BLaER1 treated with 17β-estradiol and CSF1 and Interleukin-3, amounts not matched to agents 10 nM and 100 nM (cell line): ENCODE measurements around the gene SMIM8.

Experiments used
- H3K27ac ChIP-seq, 11 experiments: shearing (Covaris generic); formaldehyde crosslinking; 2 replicates each; pipeline ENCODE4 v1.8.1; 2022
- H3K27me3 ChIP-seq, 11 experiments: shearing (Covaris generic); formaldehyde crosslinking; 2 replicates each; pipeline ENCODE4 v1.8.1; 2022
- H3K36me3 ChIP-seq, 11 experiments: shearing (Covaris generic); formaldehyde crosslinking; 2 replicates each; pipeline ENCODE4 v1.8.1; 2022
- H3K4me1 ChIP-seq, 10 experiments: shearing (Covaris generic); formaldehyde crosslinking; 2 replicates each; pipeline ENCODE4 v1.8.1; 2022
- H3K4me2 ChIP-seq, 11 experiments: shearing (Covaris generic); formaldehyde crosslinking; 2 replicates each; pipeline ENCODE4 v1.8.1; 2022
- H3K4me3 ChIP-seq, 10 experiments: shearing (Covaris generic); formaldehyde crosslinking; 2 replicates each; pipeline ENCODE4 v1.8.1; 2022
- H3K9ac ChIP-seq, 11 experiments: shearing (Covaris generic); formaldehyde crosslinking; 2 replicates each; pipeline ENCODE4 v1.8.1; 2022
- H3K9me3 ChIP-seq, 11 experiments: shearing (Covaris generic); formaldehyde crosslinking; replicated peaks in 1 of 11; 2 replicates each; pipeline ENCODE4 v1.8.1; 2022
- H4K20me1 ChIP-seq, 11 experiments: shearing (Covaris generic); formaldehyde crosslinking; 2 replicates each; pipeline ENCODE4 v1.8.1; 2022
- Cebpa-rat ChIP-seq, 11 experiments: shearing (Covaris generic); IDR thresholded peaks; 2 replicates each; pipeline ENCODE4 v1.8.1; 2022

SMIM8 gene

DNA sequence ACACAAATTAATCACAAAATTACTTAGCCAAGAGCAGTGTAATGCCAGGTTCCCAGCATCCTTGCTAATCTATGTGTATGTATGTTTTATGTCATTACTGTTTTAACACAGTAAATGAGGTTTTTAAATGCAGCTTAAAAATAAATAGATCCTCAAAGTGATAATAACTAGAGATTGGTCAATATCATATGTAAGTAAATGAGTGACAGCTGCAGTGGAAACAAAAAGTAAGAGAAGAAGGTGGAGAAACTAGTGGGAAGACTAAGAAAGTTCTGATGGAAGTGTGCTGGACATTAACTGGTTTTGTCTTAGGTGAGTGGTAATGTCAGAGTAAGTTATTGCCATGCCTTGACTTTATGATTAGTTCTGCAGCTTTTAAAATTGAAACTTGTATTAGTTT, 8.6 kb downstream of the SMIM8 start:
- H3K9me3 ChIP-seq = peaks cover 0 to 20% (median 5%) of the 10 kb centered on the region in 11 experiments; a peak in 7 of 22 replicates
- TF ChIP-seq Cebpa-rat (IDR thresholded peaks at IDR 0.05) = no peak
- no peak overlapping the region for H3K4me3 ChIP-seq
- peaks cover 6 to 35% (median 17%) of the 10 kb centered on the region in 10 experiments; a peak in 18 of 20 replicates for H3K4me1 ChIP-seq
- no peak overlapping the region for H3K9ac ChIP-seq
- no peaks in the 10 kb centered on the region for H3K27me3 ChIP-seq
- H3K27ac ChIP-seq = no peak overlapping the region
- no peaks in the 10 kb centered on the region for H4K20me1 ChIP-seq
- H3K36me3 ChIP-seq = no peaks in the 10 kb centered on the region
- peak overlapping the region in 4 of 11 experiments; percentile 15 to 48 (median 28); a peak in 6 of 22 replicates for H3K4me2 ChIP-seq

DNA sequence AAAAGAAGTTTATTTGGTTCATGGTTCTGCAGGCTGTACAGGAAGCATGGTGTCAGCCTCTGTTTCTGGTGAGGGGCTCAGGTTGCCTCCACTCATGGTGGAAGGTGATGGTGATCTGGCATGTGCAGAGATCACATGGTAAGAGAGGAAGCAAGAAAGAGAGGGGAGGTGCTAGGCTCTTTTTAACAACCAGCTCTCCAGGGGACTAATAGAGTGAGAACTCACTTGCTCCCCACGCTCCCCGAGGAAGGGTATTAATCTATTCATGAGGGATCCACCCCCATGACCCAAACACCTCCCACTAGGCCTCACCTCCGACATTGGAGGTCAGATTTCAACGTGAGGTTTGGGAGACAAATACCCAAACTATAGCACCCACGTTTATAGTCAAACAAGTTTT, 10.6 kb downstream of the SMIM8 start:
- Histone ChIP-seq H3K4me1 (peaks cover 6 to 35% (median 17%) of the 10 kb centered on the region in 10 experiments; a peak in 18 of 20 replicates), H4K20me1 (no peaks in the 10 kb centered on the region), H3K4me3 (no peak overlapping the region), H3K9me3 (peaks cover 0 to 20% (median 5%) of the 10 kb centered on the region in 11 experiments; a peak in 7 of 22 replicates), H3K9ac (no peak overlapping the region), H3K4me2 (no peak overlapping the region), H3K36me3 (no peaks in the 10 kb centered on the region), H3K27me3 (no peaks in the 10 kb centered on the region), H3K27ac (no peak overlapping the region)
- no peak for TF ChIP-seq Cebpa-rat (IDR thresholded peaks at IDR 0.05)

DNA sequence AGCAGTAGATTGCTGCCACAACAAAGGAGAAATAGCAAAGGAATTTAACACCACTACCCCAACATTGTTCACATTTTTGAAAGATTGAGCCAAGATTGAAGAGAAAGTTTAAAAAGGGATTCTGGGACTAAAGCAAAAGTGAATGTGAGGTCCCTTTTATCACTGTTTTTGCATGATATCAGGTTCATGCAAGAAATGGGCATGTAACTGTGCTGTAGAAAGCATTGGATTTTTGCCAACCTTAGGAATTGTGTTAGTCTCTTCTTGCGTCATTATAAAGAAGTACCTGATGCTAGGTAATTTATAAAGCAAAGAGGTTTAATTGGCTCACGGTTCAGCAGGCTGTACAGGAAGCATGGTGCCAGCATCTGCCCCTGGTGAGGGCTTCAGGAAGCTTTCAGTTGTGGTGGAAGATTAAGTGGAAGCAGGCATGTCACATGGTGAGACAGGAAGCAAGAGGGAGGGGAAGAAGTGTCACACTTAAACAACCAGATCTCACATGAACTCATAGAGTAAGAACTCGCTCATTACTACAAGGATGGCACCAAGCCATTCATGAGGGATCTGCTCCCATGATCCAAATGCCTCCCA, 11.3 kb downstream of the SMIM8 start:
- H3K9ac ChIP-seq = no peak overlapping the region
- H3K27ac ChIP-seq = no peak overlapping the region
- no peaks in the 10 kb centered on the region for H3K36me3 ChIP-seq
- peak overlapping the region in 6 of 11 experiments; percentile 4 to 38 (median 28); a peak in 8 of 22 replicates for H3K4me2 ChIP-seq
- no peaks in the 10 kb centered on the region for H4K20me1 ChIP-seq
- H3K4me1 ChIP-seq = peaks cover 6 to 35% (median 17%) of the 10 kb centered on the region in 10 experiments; a peak in 18 of 20 replicates
- TF ChIP-seq Cebpa-rat (IDR thresholded peaks at IDR 0.05) = no peak
- no peak overlapping the region for H3K4me3 ChIP-seq
- H3K27me3 ChIP-seq = no peaks in the 10 kb centered on the region
- peaks cover 0 to 20% (median 5%) of the 10 kb centered on the region in 11 experiments; a peak in 7 of 22 replicates for H3K9me3 ChIP-seq

- Histone ChIP-seq H3K4me1 (peaks cover 6 to 34% (median 17%) of the 10 kb centered on the region in 10 experiments; a peak in 18 of 20 replicates), H3K9me3 (peaks cover 0 to 13% (median 0%) of the 10 kb centered on the region in 11 experiments; a peak in 5 of 22 replicates), H3K9ac (no peak overlapping the region), H3K4me2 (0 out of 22 replicates have a peak overlapping the region, but pooled peaks of 2 of the 11 experiments have one; percentile 12 to 38), H3K27me3 (no peaks in the 10 kb centered on the region), H4K20me1 (no peaks in the 10 kb centered on the region), H3K36me3 (no peaks in the 10 kb centered on the region), H3K27ac (no peak overlapping the region), H3K4me3 (no peak overlapping the region)
- TF ChIP-seq Cebpa-rat (IDR thresholded peaks at IDR 0.05) = no peak
Measured at GRCh38 chr6:87334683-87335082, 12.3 kb downstream of the SMIM8 start.

- H3K27ac ChIP-seq = no peak overlapping the region
- no peak overlapping the region for H3K4me3 ChIP-seq
- no peaks in the 10 kb centered on the region for H3K27me3 ChIP-seq
- H4K20me1 ChIP-seq = no peaks in the 10 kb centered on the region
- H3K36me3 ChIP-seq = no peaks in the 10 kb centered on the region
- peaks cover 0 to 13% (median 0%) of the 10 kb centered on the region in 11 experiments; a peak in 5 of 22 replicates for H3K9me3 ChIP-seq
- H3K4me1 ChIP-seq = peaks cover 6 to 18% (median 9%) of the 10 kb centered on the region in 10 experiments; a peak in 16 of 20 replicates
- no peak for TF ChIP-seq Cebpa-rat (IDR thresholded peaks at IDR 0.05)
- no peak overlapping the region for H3K9ac ChIP-seq
- no peak overlapping the region for H3K4me2 ChIP-seq
Measured at GRCh38 chr6:87336367-87336766, 14.0 kb downstream of the SMIM8 start.

GRCh38 chr6:87340230-87340629, 17.8 kb downstream of the SMIM8 start:
- no peak overlapping the region for H3K9ac ChIP-seq
- H3K4me2 ChIP-seq = no peak overlapping the region
- no peak for TF ChIP-seq Cebpa-rat (IDR thresholded peaks at IDR 0.05)
- H3K9me3 ChIP-seq = no peaks in the 10 kb centered on the region
- no peaks in the 10 kb centered on the region for H3K36me3 ChIP-seq
- H3K27ac ChIP-seq = no peak overlapping the region
- no peaks in the 10 kb centered on the region for H4K20me1 ChIP-seq
- no peak overlapping the region for H3K4me3 ChIP-seq
- no peaks in the 10 kb centered on the region for H3K27me3 ChIP-seq
- H3K4me1 ChIP-seq = no peaks in the 10 kb centered on the region

DNA sequence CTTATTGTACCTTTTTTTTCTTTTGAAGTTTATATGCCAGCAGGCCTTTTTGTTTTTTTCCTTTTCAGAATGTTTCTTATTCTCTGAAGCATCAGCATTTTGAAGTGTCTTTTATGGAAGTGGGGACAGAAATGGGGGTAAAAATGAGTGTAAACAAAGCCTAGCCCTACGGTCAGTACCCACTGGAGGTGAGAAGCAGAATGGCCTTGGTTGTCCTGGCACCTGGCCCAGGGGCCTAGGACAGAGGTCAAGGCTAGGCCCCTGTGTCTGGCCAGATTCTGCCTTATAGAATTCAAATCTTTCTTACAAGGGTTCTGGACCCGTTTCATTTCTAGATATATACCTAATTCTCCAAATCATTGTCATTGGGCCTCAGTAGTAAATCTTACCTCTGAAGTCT, 18.8 kb downstream of the SMIM8 start:
- TF ChIP-seq Cebpa-rat (IDR thresholded peaks at IDR 0.05) = no peak
- Histone ChIP-seq H3K4me3 (no peak overlapping the region), H3K27me3 (no peaks in the 10 kb centered on the region), H3K27ac (no peak overlapping the region), H3K9me3 (no peaks in the 10 kb centered on the region), H3K4me1 (no peaks in the 10 kb centered on the region), H4K20me1 (no peaks in the 10 kb centered on the region), H3K4me2 (no peak overlapping the region), H3K36me3 (no peaks in the 10 kb centered on the region), H3K9ac (no peak overlapping the region)

GRCh38 chr6:87341899-87342298, 19.5 kb downstream of the SMIM8 start:
- H4K20me1 ChIP-seq = no peaks in the 10 kb centered on the region

DNA sequence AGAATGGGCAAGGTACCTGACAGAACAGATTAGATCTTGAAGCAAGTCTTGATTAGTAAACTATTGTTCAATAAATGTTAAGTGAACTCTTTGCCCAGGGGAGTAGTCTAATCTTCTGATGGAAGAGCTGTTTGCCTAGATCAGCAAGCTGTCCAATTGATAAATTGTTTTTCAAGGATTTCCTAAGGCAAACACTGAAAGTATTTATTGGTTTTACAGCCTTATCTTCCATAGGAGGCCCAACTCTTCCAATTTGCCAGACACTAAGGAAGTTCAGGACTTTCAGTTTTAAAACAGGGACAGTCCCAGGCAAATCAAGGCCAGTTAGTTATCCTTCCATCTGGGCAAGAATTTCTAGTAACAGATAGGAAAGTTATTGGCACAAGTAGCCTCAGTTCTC, 20.4 kb downstream of the SMIM8 start:
- Histone ChIP-seq H3K27ac (no peak overlapping the region), H4K20me1 (no peaks in the 10 kb centered on the region), H3K9ac (no peak overlapping the region), H3K4me3 (no peak overlapping the region), H3K36me3 (no peaks in the 10 kb centered on the region), H3K4me1 (no peaks in the 10 kb centered on the region), H3K9me3 (no peaks in the 10 kb centered on the region), H3K4me2 (no peak overlapping the region), H3K27me3 (no peaks in the 10 kb centered on the region)
- no peak for TF ChIP-seq Cebpa-rat (IDR thresholded peaks at IDR 0.05)

More at GRCh38 chr6:87341899-87342298, 19.5 kb downstream of the SMIM8 start:
- no peak for TF ChIP-seq Cebpa-rat (IDR thresholded peaks at IDR 0.05)
- H3K4me3 ChIP-seq = no peak overlapping the region
- H3K36me3 ChIP-seq = no peaks in the 10 kb centered on the region
- H3K9ac ChIP-seq = no peak overlapping the region
- no peak overlapping the region for H3K4me2 ChIP-seq
- no peaks in the 10 kb centered on the region for H3K9me3 ChIP-seq
- H3K27me3 ChIP-seq = no peaks in the 10 kb centered on the region
- H3K4me1 ChIP-seq = no peaks in the 10 kb centered on the region
- H3K27ac ChIP-seq = no peak overlapping the region

GRCh38 chr6:87344731-87345130, 22.3 kb downstream of the SMIM8 start, which contains the start of gene C6orf163:
TSS of gene C6orf163 (plus strand) at chr6:87344813. CDS start at chr6:87345100, 287 bp downstream.
- Histone ChIP-seq H3K9ac (no peak within 1 kb of the TSS), H3K9me3 (no peaks in the 10 kb centered on the region)
- no peak for TF ChIP-seq Cebpa-rat (IDR thresholded peaks at IDR 0.05)

More at GRCh38 chr6:87344731-87345130, 22.3 kb downstream of the SMIM8 start, which contains the start of gene C6orf163:
- Histone ChIP-seq H3K27ac (no peak within 1 kb of the TSS), H4K20me1 (no peaks in the 10 kb centered on the region), H3K4me3 (no peak within 1 kb of the TSS), H3K4me1 (no peaks in the 10 kb centered on the region), H3K27me3 (no peaks in the 10 kb centered on the region), H3K36me3 (no peaks in the 10 kb centered on the region), H3K4me2 (no peak within 1 kb of the TSS)
